Measurements from ENCODE around the gene SLC44A4. TPM values are rescaled to one million over a fixed set of nuclear protein-coding genes. Genes with fewer than 3 reads are reported as not detected.

Gene SLC44A4
- total and polyA plus RNA-seq, 2 of the 8 experiments (the other 6 are each of a cell fraction or from before 2014, with no cell fraction given) = 4.8 to 7.0 TPM

DNA sequence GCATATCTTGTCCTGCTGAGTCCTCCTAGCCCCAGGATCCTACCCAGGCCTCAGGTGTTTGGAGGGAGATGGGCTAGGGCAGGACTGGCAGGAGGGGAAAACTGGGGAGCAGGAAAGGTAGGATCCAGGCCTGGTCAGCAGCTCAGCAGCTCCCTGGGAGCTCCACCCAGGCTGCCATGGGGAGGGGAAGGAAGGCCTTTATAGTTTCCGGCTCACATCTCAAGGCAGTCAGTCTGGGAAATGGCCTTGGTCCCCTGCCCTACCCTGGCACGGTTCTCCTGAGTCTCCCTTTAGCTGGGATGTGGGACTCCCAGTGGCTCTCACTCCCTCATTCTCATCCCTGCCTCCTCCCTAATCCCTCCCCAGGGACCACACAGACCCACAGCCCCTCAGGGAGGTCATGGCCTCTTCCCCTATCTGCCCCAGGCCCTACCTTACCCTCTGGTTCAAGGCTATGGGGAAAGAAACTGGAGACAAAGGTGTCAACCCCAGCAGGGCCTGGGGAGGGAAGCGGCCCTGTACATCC, 1.6 kb downstream of the SLC44A4 start:
- Histone ChIP-seq H2BK15ac (ENCODE audit: low read length) (no peak overlapping the region), H4K8ac (ENCODE audit: extremely low read depth, insufficient read depth, low read length) (no peak overlapping the region), H3K4me3 (ENCODE audit: extremely low read depth in 1 of 4, insufficient read depth in 2 of 4, low read depth in 3 of 4, low read length in 4 of 4) (no peak overlapping the region), H2AFZ (ENCODE audit: low read length) (no peak overlapping the region), H2BK12ac (ENCODE audit: low read depth, low read length) (no peak overlapping the region), H2BK120ac (replicated peaks; ENCODE audit: low read depth, low read length) (no peak overlapping the region), H3K9me3 (ENCODE audit: insufficient read depth in 2 of 2, low read depth in 1 of 2, low read length in 1 of 2) (no peaks in the 10 kb centered on the region), H3K79me2 (ENCODE audit: control insufficient read depth in 1 of 2, insufficient read depth in 2 of 2, low read length in 2 of 2) (no peaks in the 10 kb centered on the region), H3K9ac (replicated peaks in 1 of 4; ENCODE audit: extremely low read depth in 1 of 4, low read depth in 3 of 4, low read length in 3 of 4) (no peak overlapping the region), H4K20me1 (replicated peaks in 1 of 2; ENCODE audit: control insufficient read depth in 1 of 2, insufficient read depth in 2 of 2, low read length in 2 of 2) (peaks cover 2 to 11% of the 10 kb centered on the region in 2 experiments), H3K4me2 (ENCODE audit: insufficient read depth in 1 of 2, low read depth in 2 of 2, low read length in 2 of 2) (no peak overlapping the region), H3K4me1 (replicated peaks in 1 of 4; ENCODE audit: control insufficient read depth in 3 of 4, insufficient read depth in 4 of 4, low read length in 3 of 4) (peaks cover 0 to 11% (median 0%) of the 10 kb centered on the region in 4 experiments; a peak in 1 of 7 replicates), H2BK5ac (ENCODE audit: low read depth, low read length) (no peak overlapping the region), H3K36me3 (ENCODE audit: control insufficient read depth in 2 of 4, insufficient read depth in 4 of 4, low read length in 3 of 4) (peaks cover 11 to 24% (median 20%) of the 10 kb centered on the region in 4 experiments; a peak in 6 of 8 replicates), H4K91ac (replicated peaks; ENCODE audit: insufficient read length, low read length) (no peak overlapping the region), H3K23me2 (ENCODE audit: low read depth, low read length) (no peaks in the 10 kb centered on the region), H3K4ac (replicated peaks; ENCODE audit: insufficient read length, low read depth, low read length) (peak overlapping the region; percentile 41), H2BK20ac (ENCODE audit: low read length) (no peak overlapping the region), H3K14ac (ENCODE audit: insufficient read length) (no peak overlapping the region), H2AK5ac (ENCODE audit: low read depth, low read length) (no peak overlapping the region), H3K27me3 (replicated peaks in 1 of 4; ENCODE audit: control insufficient read depth in 3 of 4, extremely low read depth in 1 of 4, insufficient read depth in 3 of 4, low read length in 3 of 4) (no peaks in the 10 kb centered on the region), H3K27ac (ENCODE audit: low read depth, low read length) (no peak overlapping the region), H3K18ac (ENCODE audit: extremely low read depth, low read length) (no peak overlapping the region), H4K5ac (ENCODE audit: insufficient read length, low read depth, low read length) (no peak overlapping the region), H3K23ac (ENCODE audit: insufficient read length) (no peak overlapping the region), H3K56ac (replicated peaks; ENCODE audit: insufficient read length, low read depth, low read length) (no peak overlapping the region), H3K79me1 (ENCODE audit: low read depth, low read length) (no peaks in the 10 kb centered on the region; the same call in 1 of the 2 replicates)
- ChIA-PET POLR2A (ENCODE audit: partially characterized antibody) (interaction anchor here (1.4 to 5.6 kb wide), 5 partner anchors 13 to 50 kb away, joined by 4 to 47 read pairs (median 5); partner anchors contain the start of genes HSPA1B and NEU1), CTCF (ENCODE audit: partially characterized antibody) (interaction anchor here (0.6 to 8.1 kb wide), 7 partner anchors 9 to 86 kb away, joined by 3 to 59 read pairs (median 3); no protein-coding TSS in a partner anchor)
- WGBS, 2 experiments (ENCODE audit: extremely low coverage in 1 of 2, insufficient coverage in 1 of 2, insufficient read length in 1 of 2, insufficient replicate concordance in 2 of 2, low coverage in 1 of 2, low lambda C conversion rate in 2 of 2, missing lambda C conversion rate in 1 of 2) = 81% methylated on average over 3 of the region's 3 CpGs; no CpG with 5 or more reads in 1 of the 2 experiments
- TF ChIP-seq SAP30 (IDR thresholded peaks at IDR 0.05; ENCODE audit: insufficient read depth, insufficient replicate concordance, low read length) = no peak
- TF ChIP-seq EP300 (IDR thresholded peaks at IDR 0.05; ENCODE audit: borderline replicate concordance in 1 of 2, low read depth in 2 of 2, low read length in 2 of 2) = no peak
- no peak for TF ChIP-seq SP4 (IDR thresholded peaks at IDR 0.05; ENCODE audit: low read length)
- TF ChIP-seq POU5F1 (IDR thresholded peaks at IDR 0.05; ENCODE audit: low read depth, low read length) = no peak
- TF ChIP-seq HDAC2 (IDR thresholded peaks at IDR 0.05; ENCODE audit: borderline replicate concordance in 1 of 2, low read depth in 2 of 2, low read length in 2 of 2) = no peak
- no peak for TF ChIP-seq RFX5 (IDR thresholded peaks at IDR 0.05; ENCODE audit: borderline replicate concordance, low read depth, low read length)
- no peak for TF ChIP-seq SRF (IDR thresholded peaks at IDR 0.05; ENCODE audit: low read depth, low read length)
- no peak for DNase-seq (ENCODE audit: low read depth in 1 of 2, low spot score in 2 of 2)
- no peak for FAIRE-seq

Data from H1 (cell line).